ENCODE data around the gene NKG7.

NKG7 gene

DNA sequence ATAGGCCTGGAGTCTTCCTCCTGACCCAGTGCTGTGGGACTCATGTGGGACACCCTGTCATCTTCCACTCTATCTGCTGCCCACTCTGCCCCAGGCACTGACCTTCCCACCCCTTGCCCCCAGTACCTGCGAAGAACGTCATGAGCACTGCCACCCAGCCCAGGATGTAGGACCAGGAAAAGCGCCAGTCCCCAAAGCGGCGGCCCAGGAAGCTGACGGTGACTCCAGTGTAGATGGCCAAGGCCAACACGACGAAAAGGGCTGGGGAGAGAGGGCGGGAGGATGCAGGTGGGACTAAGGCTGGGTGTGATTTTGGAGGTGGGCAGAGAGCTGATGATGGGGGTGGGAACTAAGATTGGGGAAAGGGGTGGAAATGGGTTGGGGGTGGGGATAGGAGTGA is 7.9 kb upstream of the NKG7 start:
- H3K27ac ChIP-seq: no peak overlapping the region
- in situ Hi-C loops (cut with HindIII; ENCODE audit: low pct_ligation_motif_present, low sequenced_read_pairs): no loop called here
- no peak overlapping the region for H3K4me3 ChIP-seq (ENCODE audit: low read depth, low read length)
- TF ChIP-seq, protein P1, sequence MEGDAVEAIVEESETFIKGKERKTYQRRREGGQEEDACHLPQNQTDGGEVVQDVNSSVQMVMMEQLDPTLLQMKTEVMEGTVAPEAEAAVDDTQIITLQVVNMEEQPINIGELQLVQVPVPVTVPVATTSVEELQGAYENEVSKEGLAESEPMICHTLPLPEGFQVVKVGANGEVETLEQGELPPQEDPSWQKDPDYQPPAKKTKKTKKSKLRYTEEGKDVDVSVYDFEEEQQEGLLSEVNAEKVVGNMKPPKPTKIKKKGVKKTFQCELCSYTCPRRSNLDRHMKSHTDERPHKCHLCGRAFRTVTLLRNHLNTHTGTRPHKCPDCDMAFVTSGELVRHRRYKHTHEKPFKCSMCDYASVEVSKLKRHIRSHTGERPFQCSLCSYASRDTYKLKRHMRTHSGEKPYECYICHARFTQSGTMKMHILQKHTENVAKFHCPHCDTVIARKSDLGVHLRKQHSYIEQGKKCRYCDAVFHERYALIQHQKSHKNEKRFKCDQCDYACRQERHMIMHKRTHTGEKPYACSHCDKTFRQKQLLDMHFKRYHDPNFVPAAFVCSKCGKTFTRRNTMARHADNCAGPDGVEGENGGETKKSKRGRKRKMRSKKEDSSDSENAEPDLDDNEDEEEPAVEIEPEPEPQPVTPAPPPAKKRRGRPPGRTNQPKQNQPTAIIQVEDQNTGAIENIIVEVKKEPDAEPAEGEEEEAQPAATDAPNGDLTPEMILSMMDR (IDR thresholded peaks at IDR 0.05; ENCODE audit: low read depth, low read length, missing control alignments): no peak
- H3K36me3 ChIP-seq (replicated peaks): no peaks in the 10 kb centered on the region
- no peaks in the 10 kb centered on the region for H3K27me3 ChIP-seq (replicated peaks)
- DNase-seq: no peak

- in situ Hi-C loops (cut with HindIII; ENCODE audit: low pct_ligation_motif_present, low sequenced_read_pairs): no loop called here
- no peak overlapping the region for H3K27ac ChIP-seq
- TF ChIP-seq, protein P1 (IDR thresholded peaks at IDR 0.05; ENCODE audit: low read depth, low read length, missing control alignments): no peak
- H3K27me3 ChIP-seq (replicated peaks): no peaks in the 10 kb centered on the region
- H3K4me3 ChIP-seq (ENCODE audit: low read depth, low read length): no peak overlapping the region
- no peaks in the 10 kb centered on the region for H3K36me3 ChIP-seq (replicated peaks)
- no peak for DNase-seq
These were observed 5.0 kb upstream of the NKG7 start for GRCh38 chr19:51377422-51377821.

DNA sequence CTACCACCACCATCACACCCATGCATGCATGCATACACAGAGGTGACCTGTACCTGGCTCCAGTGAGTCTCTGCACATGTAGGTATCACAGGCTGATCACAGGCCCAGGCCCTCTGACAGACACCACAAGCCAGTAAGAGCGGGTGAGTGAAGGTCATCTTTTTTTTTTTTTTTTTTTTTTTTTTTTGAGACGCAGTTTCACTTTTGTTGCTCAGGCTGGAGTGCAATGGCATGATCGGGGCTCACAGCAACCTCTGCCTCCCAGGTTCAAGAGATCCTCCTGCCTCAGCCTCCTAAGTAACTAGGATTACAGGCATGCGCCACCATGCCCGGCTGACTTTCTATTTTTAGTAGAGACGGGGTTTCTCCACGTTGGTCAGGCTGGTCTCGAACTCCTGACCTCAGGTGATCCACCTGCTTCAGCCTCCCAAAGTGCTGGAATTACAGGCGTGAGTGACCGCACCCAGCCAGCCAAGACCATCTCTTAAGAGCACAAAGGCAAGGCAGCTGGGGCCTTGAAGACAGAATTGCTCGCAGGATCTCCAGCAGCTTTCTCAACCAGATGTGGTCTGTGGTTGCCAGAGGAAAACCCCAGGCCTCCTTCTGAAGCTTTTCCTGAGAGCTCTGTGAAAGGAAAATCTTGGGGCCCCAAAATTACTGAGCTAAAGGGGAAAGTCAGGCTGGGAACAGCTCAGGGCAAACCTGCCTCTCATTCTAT is 3.2 kb upstream of the NKG7 start:
- TF ChIP-seq, protein P1 (IDR thresholded peaks at IDR 0.05; ENCODE audit: low read depth, low read length, missing control alignments): no peak
- H3K4me3 ChIP-seq (ENCODE audit: low read depth, low read length): no peak overlapping the region
- no peaks in the 10 kb centered on the region for H3K36me3 ChIP-seq (replicated peaks)
- H3K27me3 ChIP-seq (replicated peaks): no peaks in the 10 kb centered on the region
- no peak overlapping the region for H3K27ac ChIP-seq
- no peak for DNase-seq
- in situ Hi-C loops (cut with HindIII; ENCODE audit: low pct_ligation_motif_present, low sequenced_read_pairs): no loop called here

GRCh38 chr19:51372021-51372648 is 319 bp downstream of the NKG7 start:
- in situ Hi-C loops (cut with HindIII; ENCODE audit: low pct_ligation_motif_present, low sequenced_read_pairs): no loop called here
- Histone ChIP-seq H3K36me3 (replicated peaks) (no peaks in the 10 kb centered on the region), H3K27ac (no peak overlapping the region), H3K4me3 (ENCODE audit: low read depth, low read length) (no peak overlapping the region), H3K27me3 (replicated peaks) (no peaks in the 10 kb centered on the region)
- DNase-seq: no peak
- TF ChIP-seq, protein P1 (IDR thresholded peaks at IDR 0.05; ENCODE audit: low read depth, low read length, missing control alignments): no peak

DNA sequence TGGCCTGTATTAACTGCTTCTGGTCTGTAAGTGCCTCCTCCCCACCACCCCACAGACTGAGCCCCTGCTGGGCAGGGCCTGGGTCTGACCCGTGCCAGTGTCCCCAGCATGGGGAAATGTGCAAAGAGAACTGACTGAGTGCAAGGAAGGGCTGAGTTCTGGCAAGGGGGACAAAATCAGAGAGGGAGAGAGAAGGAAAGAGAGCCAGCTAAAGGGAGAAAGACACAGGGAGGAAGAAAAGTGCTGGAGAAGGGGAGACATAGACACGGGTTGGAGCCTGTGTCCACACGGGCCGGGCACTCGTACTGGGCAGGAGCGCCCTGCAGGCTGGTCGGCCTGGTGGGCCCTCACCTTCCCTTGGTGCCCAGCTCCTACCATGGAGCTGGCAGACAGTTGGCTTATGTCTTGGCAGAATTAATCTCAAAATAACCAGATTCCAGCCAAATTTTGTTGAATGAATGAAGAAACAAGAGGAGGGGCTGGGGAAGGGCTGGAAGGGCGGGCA is 1.2 kb downstream of the NKG7 start:
- no peak overlapping the region for H3K27ac ChIP-seq
- TF ChIP-seq, protein P1 (IDR thresholded peaks at IDR 0.05; ENCODE audit: low read depth, low read length, missing control alignments): no peak
- in situ Hi-C loops (cut with HindIII; ENCODE audit: low pct_ligation_motif_present, low sequenced_read_pairs): no loop called here
- H3K36me3 ChIP-seq (replicated peaks): no peaks in the 10 kb centered on the region
- no peak for DNase-seq
- no peak overlapping the region for H3K4me3 ChIP-seq (ENCODE audit: low read depth, low read length)
- no peaks in the 10 kb centered on the region for H3K27me3 ChIP-seq (replicated peaks)
